SK-N-SH (cell line): Measurements from ENCODE around the gene PLCG2. TPM values are rescaled to one million over a fixed set of nuclear protein-coding genes. Genes with fewer than 3 reads are reported as not detected.

Experiments
- CTCF ChIA-PET: fragments of 300-600, 350-600 bp; formaldehyde crosslinking; extraction: SDS; loops from one replicate; lab custom pipeline; 2021; lab: Yijun Ruan, JAX
- POLR2A ChIA-PET: fragments of 350-600 bp; sonication (Branson Sonifier 250); formaldehyde crosslinking; extraction: SDS; loops from one replicate; lab custom pipeline; 2020; ENCODE audit warnings: antibody characterized with exemption, inconsistent platforms; lab: Yijun Ruan, JAX
- DNase-seq: peaks from one replicate; pipeline ENCODE4 v3.0.0; 2012
- H2AFZ ChIP-seq: fragments of 200-600 bp; sonication (generic); 2 replicates; pipeline ENCODE4 v1.8.1; 2016; ENCODE audit warnings: antibody characterized with exemption, mild to moderate bottlenecking, low read depth
- H3F3A ChIP-seq: fragments of 200-600 bp; sonication (generic); replicated peaks from 2 replicates; pipeline ENCODE3; 2016; ENCODE audit warnings: antibody characterized with exemption, mild to moderate bottlenecking; ENCODE audit not compliant: insufficient read depth
- H3K27ac ChIP-seq, 2 experiments: fragments of 200-500 bp in 1 of 2; fragments of 200-600 bp in 1 of 2; sonication (Bioruptor generic) in 1 of 2; sonication (generic), shearing (Covaris generic) in 1 of 2; 2 replicates each; pipeline versions ENCODE4 v1.5.1 to v1.6.1; 2014 to 2016; ENCODE audit warnings: low read depth in 2 of 2, inconsistent platforms in 1 of 2, low read length in 1 of 2, mild to moderate bottlenecking in 1 of 2, mixed read lengths in 1 of 2
- H3K27me3 ChIP-seq: fragments of 200-600 bp; sonication (generic), shearing (Covaris generic); 2 replicates; pipeline ENCODE4 v1.6.1; 2016; ENCODE audit warnings: mixed run types; ENCODE audit not compliant: insufficient read depth
- H3K36me3 ChIP-seq, 2 experiments: fragments of 200-500 bp in 1 of 2; fragments of 200-600 bp in 1 of 2; sonication (Bioruptor generic) in 1 of 2; sonication (generic) in 1 of 2; replicated peaks in 1 of 2; 2 replicates each; pipeline versions ENCODE3 to v1.5.1; 2014 to 2016; ENCODE audit warnings: low read length in 1 of 2, mild to moderate bottlenecking in 1 of 2; ENCODE audit not compliant: insufficient read depth in 2 of 2, control insufficient read depth in 1 of 2
- H3K4me1 ChIP-seq, 2 experiments: fragments of 200-500 bp in 1 of 2; fragments of 200-600 bp in 1 of 2; sonication (Bioruptor generic) in 1 of 2; sonication (generic), shearing (Covaris generic) in 1 of 2; 2 replicates each; pipeline versions ENCODE4 v1.5.1 to v1.6.1; 2014 to 2016; ENCODE audit warnings: low read depth in 1 of 2, low read length in 1 of 2, mixed run types in 1 of 2; ENCODE audit not compliant: insufficient read depth in 2 of 2, control insufficient read depth in 1 of 2
- H3K4me2 ChIP-seq: fragments of 200-600 bp; sonication (generic), shearing (Covaris generic); 2 replicates; pipeline ENCODE4 v1.6.1; 2017; ENCODE audit warnings: mixed run types
- H3K4me3 ChIP-seq, 2 experiments: fragments of 200-500 bp in 1 of 2; fragments of 200-600 bp in 1 of 2; sonication (Bioruptor generic) in 1 of 2; sonication (generic), shearing (Covaris generic) in 1 of 2; 2 replicates each; pipeline versions ENCODE4 v1.5.1 to v1.8.1; 2014 to 2016; ENCODE audit warnings: low read depth in 2 of 2, inconsistent platforms in 1 of 2, low read length in 1 of 2, mild to moderate bottlenecking in 1 of 2, mixed read lengths in 1 of 2, moderate library complexity in 1 of 2
- H3K79me2 ChIP-seq: fragments of 200-600 bp; sonication (generic); 2 replicates; pipeline ENCODE4 v1.8.1; 2017; ENCODE audit warnings: mild to moderate bottlenecking; ENCODE audit not compliant: insufficient read depth
- H3K9ac ChIP-seq: fragments of 200-600 bp; sonication (generic); 2 replicates; pipeline ENCODE4 v1.6.1; 2017; ENCODE audit warnings: mixed run types
- H3K9me2 ChIP-seq: fragments of 200-600 bp; sonication (generic); 2 replicates; pipeline ENCODE4 v1.6.1; 2017; ENCODE audit warnings: mixed run types
- H3K9me3 ChIP-seq: fragments of 200-600 bp; sonication (generic); 2 replicates; pipeline ENCODE4 v1.6.1; 2017; ENCODE audit warnings: mixed run types, mild to moderate bottlenecking, moderate library complexity
- H4K20me1 ChIP-seq: fragments of 200-600 bp; sonication (generic); 2 replicates; pipeline ENCODE4 v1.6.1; 2017; ENCODE audit warnings: mild to moderate bottlenecking, mixed run types; ENCODE audit not compliant: insufficient read depth
- CHD2 ChIP-seq: fragments of 150-350 bp; IDR thresholded peaks from 2 replicates; pipeline ENCODE4 v1.6.1; 2018; ENCODE audit warnings: low read length; ENCODE audit not compliant: partially characterized antibody
- ELF1 ChIP-seq: IDR thresholded peaks from 2 replicates; pipeline ENCODE4 v1.4.0; 2012
- EP300 ChIP-seq, 2 experiments: IDR thresholded peaks; 2 replicates each; pipeline versions ENCODE4 v1.4.0 to v1.6.1; 2012; ENCODE audit warnings: borderline replicate concordance in 1 of 2, low read depth in 1 of 2, low read length in 1 of 2
- GATA2 ChIP-seq: sonication (generic); formaldehyde crosslinking; IDR thresholded peaks from 2 replicates; pipeline ENCODE4 v1.5.0; 2020; ENCODE audit warnings: mild to moderate bottlenecking, missing genetic modification reagents
- MXI1 ChIP-seq: IDR thresholded peaks from 2 replicates; pipeline ENCODE4 v1.6.1; 2012; ENCODE audit warnings: mild to moderate bottlenecking, low read depth, low read length, improper control_type of control experiment
- NRF1 ChIP-seq: IDR thresholded peaks from 2 replicates; pipeline ENCODE4 v1.6.1; 2012; ENCODE audit warnings: low read depth, mild to moderate bottlenecking, low read length
- POLR2AphosphoS5 ChIP-seq: IDR thresholded peaks from 2 replicates; pipeline ENCODE4 v1.6.1; 2012; ENCODE audit warnings: low read depth, low read length
- SIN3A ChIP-seq: IDR thresholded peaks from 2 replicates; pipeline ENCODE4 v1.6.1; 2012; ENCODE audit warnings: low read depth, mild to moderate bottlenecking, low read length, moderate library complexity, borderline replicate concordance
- TEAD4 ChIP-seq: IDR thresholded peaks from 2 replicates; pipeline ENCODE4 v1.4.0; 2012; ENCODE audit warnings: mild to moderate bottlenecking, borderline replicate concordance; ENCODE audit not compliant: insufficient read depth
- WGBS: methylation state at CpG from one replicate; pipeline ENCODE4 v1.1.6; 2017; ENCODE audit warnings: low lambda C conversion rate; 5-methylcytosine and 5-hydroxymethylcytosine counted together
- polyA plus RNA-seq, 3 experiments: library from polyadenylated mRNA; depleted of rRNA; stranded (reverse); fragments of >200 nt; gene quantifications; 2 replicates each; pipeline ENCODE4 v1.2.3, GENCODE V29; 2012

PLCG2 gene
- polyA plus RNA-seq, 1 of the 3 experiments (the other 2 are of a cell fraction) = 0.23 TPM

- POLR2A ChIA-PET = interaction anchor here (0.5 kb wide), 1 partner anchor 76 kb away, joined by 3 read pairs; no protein-coding TSS in a partner anchor
- WGBS = 55% methylated on average over 16 of the region's 16 CpGs
- no peaks in the 10 kb centered on the region; the same call in 1 of the 2 replicates for H3K27me3 ChIP-seq
Measured at GRCh38 chr16:81888520-81889394, 109.7 kb downstream of the PLCG2 start.

GRCh38 chr16:81891736-81892364 is 112.8 kb downstream of the PLCG2 start:
- no peak for TF ChIP-seq POLR2AphosphoS5
- TF ChIP-seq, all 33 proteins: peak for 0
- H2AFZ ChIP-seq = no peak overlapping the region
- H3K36me3 ChIP-seq = no peaks in the 10 kb centered on the region
- POLR2A ChIA-PET = no interaction called here
- no peaks in the 10 kb centered on the region for H3K4me1 ChIP-seq
- CTCF ChIA-PET = interaction anchor here (0.8 to 3.2 kb wide), 8 partner anchors 9 to 342 kb away, joined by 3 to 10 read pairs (median 4); no protein-coding TSS in a partner anchor
- no peaks in the 10 kb centered on the region for H4K20me1 ChIP-seq
- no peak overlapping the region for H3K27ac ChIP-seq
- no peaks in the 10 kb centered on the region for H3K79me2 ChIP-seq
- no peak overlapping the region for H3K9ac ChIP-seq
- H3K4me2 ChIP-seq = no peak overlapping the region
- H3K9me3 ChIP-seq = no peaks in the 10 kb centered on the region
- no peaks in the 10 kb centered on the region for H3K9me2 ChIP-seq
- H3K4me3 ChIP-seq = no peak overlapping the region
- DNase-seq = no peak
- WGBS = 27% methylated on average over 6 of the region's 6 CpGs
- no peaks in the 10 kb centered on the region; the same call in 1 of the 2 replicates for H3K27me3 ChIP-seq
- no peaks in the 10 kb centered on the region for H3F3A ChIP-seq

More at GRCh38 chr16:81888520-81889394, 109.7 kb downstream of the PLCG2 start:
- H3K79me2 ChIP-seq = no peaks in the 10 kb centered on the region
- no peaks in the 10 kb centered on the region for H4K20me1 ChIP-seq
- TF ChIP-seq TEAD4 (no peak), ELF1 (no peak), CHD2 (no peak)
- H3F3A ChIP-seq = no peaks in the 10 kb centered on the region
- H3K4me1 ChIP-seq = no peaks in the 10 kb centered on the region
- no peak overlapping the region for H3K4me3 ChIP-seq
- no peak for DNase-seq
- no peaks in the 10 kb centered on the region for H3K36me3 ChIP-seq
- H3K9me2 ChIP-seq = no peaks in the 10 kb centered on the region
- CTCF ChIA-PET = interaction anchor here (1.0 to 4.1 kb wide), 9 partner anchors 9 to 342 kb away, joined by 3 to 30 read pairs (median 9); no protein-coding TSS in a partner anchor
- H3K27ac ChIP-seq = no peak overlapping the region
- no peaks in the 10 kb centered on the region for H3K9me3 ChIP-seq
- no peak overlapping the region for H3K4me2 ChIP-seq
- H2AFZ ChIP-seq = no peak overlapping the region
- no peak overlapping the region for H3K9ac ChIP-seq

- Histone ChIP-seq H3K79me2 (no peaks in the 10 kb centered on the region), H3K9me2 (no peaks in the 10 kb centered on the region), H3K27ac (no peak overlapping the region), H3K9me3 (no peaks in the 10 kb centered on the region), H3K27me3 (no peaks in the 10 kb centered on the region; the same call in 1 of the 2 replicates), H3K4me2 (no peak overlapping the region), H2AFZ (no peak overlapping the region), H3K36me3 (no peaks in the 10 kb centered on the region), H3F3A (no peaks in the 10 kb centered on the region), H4K20me1 (no peaks in the 10 kb centered on the region), H3K4me3 (no peak overlapping the region), H3K4me1 (no peaks in the 10 kb centered on the region), H3K9ac (no peak overlapping the region)
- DNase-seq = no peak
- WGBS = 68% methylated on average over 12 of the region's 12 CpGs
- ChIA-PET POLR2A (no interaction called here), CTCF (no interaction called here)
- no peak for TF ChIP-seq SIN3A
- no peak for TF ChIP-seq EP300 (IDR thresholded peaks at IDR 0.05; ENCODE audit: borderline replicate concordance in 1 of 2, low read depth in 1 of 2, low read length in 1 of 2)
- TF ChIP-seq MXI1 = no peak
- no peak for TF ChIP-seq GATA2 (CRISPR knock-in tag)
- TF ChIP-seq POLR2AphosphoS5 = no peak
- no peak for TF ChIP-seq NRF1
Measured at GRCh38 chr16:81894592-81894991, 115.5 kb downstream of the PLCG2 start.
